Tibial artery (tissue), 4 donors: ENCODE results near the gene SETMAR.
"Not testable (repeated sequence)": the region's sequence is repeated elsewhere in the genome, so short reads cannot be mapped to it uniquely, and the experiment has no call there.

Experiments used
- DNase-seq, 2 donors: peaks; one replicate each; pipeline ENCODE4 v3.0.0-alpha.2; 2019
- H3K27ac ChIP-seq, 2 donors: fragments of 200-600 bp; sonication (generic) in 1 of 2; 1 replicate in 1 of 2; 2 replicates in 1 of 2; pipeline ENCODE4 v1.5.1; 2018 to 2019; ENCODE audit warnings: mild to moderate bottlenecking in 1 of 2
- H3K27me3 ChIP-seq, 2 donors: fragments of 200-600 bp; sonication (generic) in 1 of 2; one replicate each; pipeline versions ENCODE4 v1.5.1 to v1.6.0; 2016 to 2019
- H3K36me3 ChIP-seq, 3 donors: fragments of 200-600 bp; sonication (generic) in 2 of 3; one replicate each; pipeline ENCODE4 v1.5.1; 2016 to 2019; ENCODE audit warnings: mild to moderate bottlenecking in 2 of 3
- H3K4me1 ChIP-seq, 4 donors: fragments of 200-600 bp; sonication (generic) in 2 of 4; 1 replicate in 3 of 4; 2 replicates in 1 of 4; pipeline ENCODE4 v1.5.1; 2016 to 2019
- H3K4me3 ChIP-seq, 2 donors: fragments of 200-600 bp; sonication (generic) in 1 of 2; 1 replicate in 1 of 2; 2 replicates in 1 of 2; pipeline ENCODE4 v1.5.1; 2018 to 2019; ENCODE audit warnings: mild to moderate bottlenecking in 2 of 2
- H3K9me3 ChIP-seq, 3 donors: fragments of 200-600 bp; sonication (generic) in 1 of 3; one replicate each; pipeline ENCODE4 v1.5.1; 2016 to 2019
- CTCF ChIP-seq, 2 experiments: fragments of 200-600 bp in 1 of 2; fragments of 450-650 bp in 1 of 2; IDR thresholded peaks; one replicate each; pipeline ENCODE4 v1.5.1; 2017 to 2019; ENCODE audit warnings: antibody characterized with exemption in 2 of 2, mild to moderate bottlenecking in 1 of 2, moderate library complexity in 1 of 2
- intact Hi-C: fragments of 100-400 bp; cut with DNase I; formaldehyde crosslinking; loops from one replicate; pipeline ENCODE4 v1.15.0; 2023; ENCODE audit warnings: low total_unique reads

The SETMAR gene

GRCh38 chr3:4292301-4292700 is 10.9 kb upstream of the SETMAR start:
- no peaks in the 10 kb centered on the region for H3K27me3 ChIP-seq
- no peak overlapping the region for H3K4me3 ChIP-seq
- no peak for DNase-seq
- H3K4me1 ChIP-seq = no peaks in the 10 kb centered on the region
- H3K9me3 ChIP-seq = no peaks in the 10 kb centered on the region
- intact Hi-C loops = loop anchor here (5.0 kb wide), 1 partner anchor 1090 kb away; no protein-coding TSS in a partner anchor
- no peaks in the 10 kb centered on the region for H3K36me3 ChIP-seq
- TF ChIP-seq CTCF (IDR thresholded peaks at IDR 0.05) = no peak
- H3K27ac ChIP-seq = no peak overlapping the region

GRCh38 chr3:4294616-4295327 is 8.4 kb upstream of the SETMAR start:
- Histone ChIP-seq H3K27me3 (no peaks in the 10 kb centered on the region), H3K27ac (no peak overlapping the region), H3K4me1 (no peaks in the 10 kb centered on the region), H3K4me3 (no peak overlapping the region), H3K9me3 (no peaks in the 10 kb centered on the region), H3K36me3 (no peaks in the 10 kb centered on the region)
- intact Hi-C loops = loop anchor here (5.0 kb wide), 1 partner anchor 1092 kb away; no protein-coding TSS in a partner anchor
- DNase-seq = no peak
- TF ChIP-seq CTCF (IDR thresholded peaks at IDR 0.05) = no peak

GRCh38 chr3:4296454-4296853 is 6.7 kb upstream of the SETMAR start:
- H3K4me1 ChIP-seq, H3K4me3 ChIP-seq, H3K9me3 ChIP-seq, H3K27me3 ChIP-seq, DNase-seq, H3K36me3 ChIP-seq, intact Hi-C loops, H3K27ac ChIP-seq: not testable (repeated sequence)

- H3K4me1 ChIP-seq = no peaks in the 10 kb centered on the region
- H3K9me3 ChIP-seq = no peaks in the 10 kb centered on the region
- no peaks in the 10 kb centered on the region for H3K36me3 ChIP-seq
- DNase-seq = no peak
- H3K4me3 ChIP-seq = no peak overlapping the region
- intact Hi-C loops = no loop called here
- H3K27me3 ChIP-seq = no peaks in the 10 kb centered on the region
- no peak for TF ChIP-seq CTCF (IDR thresholded peaks at IDR 0.05)
- H3K27ac ChIP-seq = no peak overlapping the region
Measured at GRCh38 chr3:4297486-4297885, 5.7 kb upstream of the SETMAR start.

DNA sequence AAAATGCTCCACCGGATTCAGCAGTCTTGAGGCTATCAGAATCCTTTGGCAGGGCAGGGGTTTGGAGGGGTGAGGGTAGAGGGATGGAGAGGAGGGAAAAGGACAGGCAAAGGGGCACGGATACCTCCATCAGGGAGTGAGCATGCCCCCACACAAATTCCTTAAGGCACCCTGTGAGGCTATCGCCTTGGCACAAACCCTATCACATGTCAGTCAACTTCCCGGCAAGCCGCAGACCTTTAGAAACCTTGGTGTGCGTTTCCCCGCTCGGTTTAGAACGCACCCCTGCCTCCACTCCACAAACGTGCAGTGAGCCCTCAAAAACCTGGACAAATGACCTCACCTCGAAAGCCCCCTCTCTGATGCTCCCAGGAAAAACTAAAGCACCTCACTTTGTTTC is 422 bp upstream of the SETMAR start:
- TF ChIP-seq CTCF (IDR thresholded peaks at IDR 0.05) = no peak
- Histone ChIP-seq H3K36me3 (peaks cover 0 to 3% (median 0%) of the 10 kb centered on the region in 3 donors), H3K9me3 (no peaks in the 10 kb centered on the region)

DNA sequence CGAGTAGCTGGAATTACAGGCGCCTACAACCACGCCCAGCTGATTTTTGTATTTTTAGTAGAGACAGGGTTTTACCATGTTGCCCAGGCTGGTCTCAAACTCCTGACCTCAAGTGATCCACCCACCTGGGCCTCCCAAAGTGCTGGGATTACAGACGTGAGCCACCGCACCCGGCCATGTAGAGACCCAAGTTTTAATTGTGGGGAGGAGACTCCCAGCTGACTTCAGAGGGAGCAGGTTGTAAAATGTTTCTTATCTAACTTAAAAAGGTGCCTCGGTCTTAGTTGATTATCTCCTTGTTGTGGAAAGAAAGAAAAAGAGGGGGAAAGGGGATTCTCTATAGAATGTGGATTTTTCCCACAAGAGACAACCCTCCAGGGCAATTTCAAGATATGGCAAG is 2.0 kb downstream of the SETMAR start:
- H3K36me3 ChIP-seq, DNase-seq, intact Hi-C loops, H3K9me3 ChIP-seq, H3K27me3 ChIP-seq: not testable (repeated sequence)
- peaks cover 0 to 67% (median 50%) of the 10 kb centered on the region in 4 donors for H3K4me1 ChIP-seq
- peak overlapping the region; percentile 72 to 81 for H3K4me3 ChIP-seq
- peak overlapping the region; percentile 92 to 94 for H3K27ac ChIP-seq

More for the DNA sequence above, 422 bp upstream of the SETMAR start:
- H3K4me3 ChIP-seq = peak overlapping the region; percentile 72 to 81
- peak overlapping the region; percentile 92 to 94 for H3K27ac ChIP-seq
- intact Hi-C loops = no loop called here
- no peak for DNase-seq
- H3K27me3 ChIP-seq = no peaks in the 10 kb centered on the region
- peaks cover 0 to 42% (median 32%) of the 10 kb centered on the region in 4 donors for H3K4me1 ChIP-seq
